ENCODE data around the gene MALAT1. TPM values are rescaled to one million over a fixed set of nuclear protein-coding genes. Genes with fewer than 3 reads are reported as not detected.

Gene MALAT1
- total RNA-seq, 6 donors from 2014 or later = 9,697 to 52,390 (median 19,698) TPM

DNA sequence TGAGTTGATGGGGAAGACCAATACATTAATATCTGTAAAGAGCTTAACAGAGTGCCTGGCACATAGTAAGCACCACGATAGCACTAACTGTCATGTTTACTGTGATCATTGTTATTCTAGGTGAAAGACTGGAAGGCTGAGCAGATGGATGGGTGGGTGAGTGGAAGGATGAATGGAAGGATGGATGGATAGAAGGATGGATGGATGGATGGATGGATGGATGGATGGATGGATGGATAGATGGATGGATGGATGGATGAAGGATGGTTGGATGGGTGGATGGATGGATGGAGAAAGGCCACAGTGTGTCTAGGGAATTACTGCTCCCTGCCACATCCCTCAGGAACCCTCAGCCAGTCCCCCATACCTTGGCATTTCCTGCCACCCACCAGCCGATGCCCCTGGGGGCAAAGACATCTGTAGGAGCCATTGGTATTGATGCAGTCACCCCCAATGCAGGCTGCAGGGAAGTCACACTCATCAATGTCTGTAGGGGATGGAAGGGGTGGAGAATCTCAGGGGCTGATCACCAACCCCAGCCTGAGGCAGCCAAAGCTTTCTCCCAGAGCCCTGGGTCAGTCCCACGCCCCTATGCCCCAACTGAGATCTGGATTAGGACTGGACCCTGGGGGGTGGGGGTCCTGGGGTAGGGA is 44.0 kb downstream of the MALAT1 start:
- ATAC-seq (ENCODE audit: low FRiP score in 2 of 2) (no peak), DNase-seq (no peak)
- H3K4me1 ChIP-seq = peaks cover 24 to 54% (median 31%) of the 10 kb centered on the region in 4 donors
- no peak for TF ChIP-seq POLR2AphosphoS5 (IDR thresholded peaks at IDR 0.05)
- TF ChIP-seq, protein P1, sequence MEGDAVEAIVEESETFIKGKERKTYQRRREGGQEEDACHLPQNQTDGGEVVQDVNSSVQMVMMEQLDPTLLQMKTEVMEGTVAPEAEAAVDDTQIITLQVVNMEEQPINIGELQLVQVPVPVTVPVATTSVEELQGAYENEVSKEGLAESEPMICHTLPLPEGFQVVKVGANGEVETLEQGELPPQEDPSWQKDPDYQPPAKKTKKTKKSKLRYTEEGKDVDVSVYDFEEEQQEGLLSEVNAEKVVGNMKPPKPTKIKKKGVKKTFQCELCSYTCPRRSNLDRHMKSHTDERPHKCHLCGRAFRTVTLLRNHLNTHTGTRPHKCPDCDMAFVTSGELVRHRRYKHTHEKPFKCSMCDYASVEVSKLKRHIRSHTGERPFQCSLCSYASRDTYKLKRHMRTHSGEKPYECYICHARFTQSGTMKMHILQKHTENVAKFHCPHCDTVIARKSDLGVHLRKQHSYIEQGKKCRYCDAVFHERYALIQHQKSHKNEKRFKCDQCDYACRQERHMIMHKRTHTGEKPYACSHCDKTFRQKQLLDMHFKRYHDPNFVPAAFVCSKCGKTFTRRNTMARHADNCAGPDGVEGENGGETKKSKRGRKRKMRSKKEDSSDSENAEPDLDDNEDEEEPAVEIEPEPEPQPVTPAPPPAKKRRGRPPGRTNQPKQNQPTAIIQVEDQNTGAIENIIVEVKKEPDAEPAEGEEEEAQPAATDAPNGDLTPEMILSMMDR (IDR thresholded peaks at IDR 0.05) = no peak
- no peak for TF ChIP-seq POLR2A (IDR thresholded peaks at IDR 0.05)
- no peak for TF ChIP-seq EP300 (IDR thresholded peaks at IDR 0.05)
- WGBS, 2 donors = 93 to 95% methylated on average over 3 of the region's 3 CpGs
- no peaks in the 10 kb centered on the region for H3K27me3 ChIP-seq
- peak overlapping the region in 2 of 4 donors; percentile 11 to 33 for H3K27ac ChIP-seq
- H3K4me3 ChIP-seq = no peak overlapping the region
- H3K9me3 ChIP-seq = no peaks in the 10 kb centered on the region
- H3K36me3 ChIP-seq = peaks cover 0 to 22% (median 17%) of the 10 kb centered on the region in 4 donors

DNA sequence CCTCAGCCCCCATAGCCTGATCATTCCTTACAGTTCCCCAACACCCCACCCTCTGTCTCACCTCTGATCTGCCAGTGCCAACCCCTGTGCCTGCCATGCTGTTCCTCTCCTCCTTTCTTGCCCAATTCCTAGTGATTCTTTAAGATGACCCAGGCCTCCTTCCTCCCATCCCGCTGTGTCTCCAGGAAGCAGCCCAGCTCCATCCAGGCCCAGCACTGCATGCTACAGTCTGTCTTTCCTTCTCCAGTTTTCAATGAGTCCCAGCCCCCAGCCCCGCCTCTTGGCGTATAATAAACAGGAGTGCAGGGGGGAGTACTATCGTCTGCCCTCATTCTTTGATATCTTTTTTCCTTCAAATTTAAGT is 47.0 kb downstream of the MALAT1 start:
- Histone ChIP-seq H3K27me3 (no peaks in the 10 kb centered on the region), H3K27ac (peak overlapping the region; percentile 52 to 80 (median 75)), H3K4me3 (peak overlapping the region in 3 of 4 donors; percentile 46 to 57 (median 48)), H3K9me3 (no peaks in the 10 kb centered on the region), H3K4me1 (peaks cover 13 to 37% (median 22%) of the 10 kb centered on the region in 4 donors), H3K36me3 (peaks cover 0 to 15% (median 7%) of the 10 kb centered on the region in 4 donors)
- WGBS, 2 donors = 66% methylated on average over 4 of the region's 4 CpGs
- no peak for ATAC-seq (ENCODE audit: low FRiP score in 2 of 2)
- DNase-seq = no peak
- TF ChIP-seq, protein P1 (IDR thresholded peaks at IDR 0.05) = no peak
- TF ChIP-seq POLR2A (IDR thresholded peaks at IDR 0.05) (no peak), POLR2AphosphoS5 (IDR thresholded peaks at IDR 0.05) (no peak), EP300 (IDR thresholded peaks at IDR 0.05) (no peak)

DNA sequence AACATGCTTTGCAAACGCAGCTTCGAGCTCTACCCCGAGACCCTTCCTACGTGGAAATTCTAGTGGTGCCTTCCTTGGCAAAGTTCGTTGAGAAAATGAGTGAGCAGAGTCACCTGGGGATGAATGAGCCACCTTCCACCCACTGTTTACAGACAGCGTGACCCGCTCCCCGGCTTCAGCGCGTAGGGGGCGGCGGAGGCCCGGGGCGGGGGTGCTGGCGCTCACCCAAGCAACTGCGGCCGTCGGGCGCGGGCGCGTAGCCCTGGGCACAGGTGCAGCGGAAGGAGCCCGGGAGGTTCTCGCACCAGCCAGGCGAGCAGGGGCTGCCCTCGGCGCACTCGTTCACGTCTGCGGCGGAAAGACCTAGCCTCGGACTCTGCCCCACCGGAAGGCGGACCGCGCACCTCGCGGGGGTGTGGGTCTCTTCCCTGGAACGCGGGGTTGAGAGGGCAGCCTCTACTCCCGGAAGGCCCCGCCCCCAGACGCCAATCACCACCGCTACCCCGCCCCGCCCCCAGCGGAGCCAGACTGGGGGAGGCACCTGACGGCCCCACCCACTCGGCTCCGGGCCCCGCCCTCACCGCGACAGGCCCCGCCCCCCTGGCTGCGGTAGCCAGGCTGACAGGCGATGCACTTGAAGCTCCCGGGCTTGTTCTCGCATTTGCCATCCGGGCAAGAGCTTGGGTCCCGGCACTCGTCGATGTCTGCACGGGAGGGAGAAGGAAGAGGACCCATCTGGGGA is 47.5 kb downstream of the MALAT1 start:
- H3K4me3 ChIP-seq = peak overlapping the region in 3 of 4 donors; percentile 46 to 57 (median 48)
- WGBS, 2 donors = 31 to 57% methylated on average over 13 to 30 of the region's 64 CpGs
- peaks cover 0 to 16% (median 8%) of the 10 kb centered on the region in 4 donors for H3K36me3 ChIP-seq
- no peaks in the 10 kb centered on the region for H3K9me3 ChIP-seq
- TF ChIP-seq POLR2AphosphoS5 (IDR thresholded peaks at IDR 0.05) = peak; percentile 14 to 53
- peak in 1 of 4 donors; percentile 46 for TF ChIP-seq POLR2A (IDR thresholded peaks at IDR 0.05)
- TF ChIP-seq, protein P1 (IDR thresholded peaks at IDR 0.05) = no peak
- H3K4me1 ChIP-seq = peaks cover 12 to 37% (median 18%) of the 10 kb centered on the region in 4 donors
- H3K27me3 ChIP-seq = no peaks in the 10 kb centered on the region
- ATAC-seq (ENCODE audit: low FRiP score in 2 of 2) (peak; percentile 91 to 93), DNase-seq (peak; percentile 98 to 99)
- peak overlapping the region; percentile 52 to 80 (median 75) for H3K27ac ChIP-seq

DNA sequence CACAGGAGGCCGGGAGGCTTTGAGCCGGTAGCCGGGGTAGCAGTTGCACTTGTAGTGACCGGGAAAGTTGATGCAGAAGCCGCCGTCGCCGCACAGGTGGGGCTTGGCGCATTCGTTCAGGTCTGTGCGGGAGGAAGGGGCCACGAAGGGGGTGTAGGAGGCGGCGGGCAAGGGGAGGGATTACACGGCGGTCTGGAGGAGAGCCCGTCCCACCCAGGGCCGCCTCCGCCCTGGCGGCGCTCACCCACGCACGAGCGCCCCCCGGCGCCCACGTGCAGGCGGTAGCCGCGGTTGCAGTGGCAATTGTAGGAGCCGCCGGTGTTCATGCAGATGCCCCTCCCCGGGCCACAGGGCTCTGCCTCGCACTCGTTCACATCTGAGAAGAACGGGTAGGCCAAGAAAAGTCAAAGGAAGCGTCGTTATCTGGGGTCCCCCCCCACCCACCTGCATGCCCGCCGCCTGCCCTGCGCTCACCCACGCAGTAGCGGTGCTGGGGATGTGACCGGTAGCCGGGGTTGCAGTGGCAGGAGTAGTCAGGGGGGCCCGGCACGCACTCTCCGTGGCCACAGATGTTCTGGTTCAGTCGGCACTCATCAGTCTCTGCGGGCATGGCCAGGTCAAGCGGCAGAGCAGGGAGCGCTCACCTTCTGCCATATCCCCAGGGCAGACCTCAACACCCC is 48.7 kb downstream of the MALAT1 start:
- TF ChIP-seq, protein P1 (IDR thresholded peaks at IDR 0.05) = no peak
- no peak for TF ChIP-seq POLR2AphosphoS5 (IDR thresholded peaks at IDR 0.05)
- TF ChIP-seq POLR2A (IDR thresholded peaks at IDR 0.05) = no peak
- no peak for TF ChIP-seq EP300 (IDR thresholded peaks at IDR 0.05)
- ATAC-seq (ENCODE audit: low FRiP score in 2 of 2) (no peak), DNase-seq (peak in 1 of 2 donors; percentile 77)
- Histone ChIP-seq H3K27me3 (no peaks in the 10 kb centered on the region), H3K4me3 (no peak overlapping the region), H3K9me3 (no peaks in the 10 kb centered on the region), H3K27ac (no peak overlapping the region), H3K4me1 (peaks cover 8 to 42% (median 17%) of the 10 kb centered on the region in 4 donors), H3K36me3 (peaks cover 0 to 22% (median 10%) of the 10 kb centered on the region in 4 donors)
- 83 to 85% methylated on average over 45 to 51 of the region's 52 CpGs for WGBS, 2 donors

All from upper lobe of left lung (tissue), 6 donors.